ENCODE measurements around the gene KIAA0753.

DNA sequence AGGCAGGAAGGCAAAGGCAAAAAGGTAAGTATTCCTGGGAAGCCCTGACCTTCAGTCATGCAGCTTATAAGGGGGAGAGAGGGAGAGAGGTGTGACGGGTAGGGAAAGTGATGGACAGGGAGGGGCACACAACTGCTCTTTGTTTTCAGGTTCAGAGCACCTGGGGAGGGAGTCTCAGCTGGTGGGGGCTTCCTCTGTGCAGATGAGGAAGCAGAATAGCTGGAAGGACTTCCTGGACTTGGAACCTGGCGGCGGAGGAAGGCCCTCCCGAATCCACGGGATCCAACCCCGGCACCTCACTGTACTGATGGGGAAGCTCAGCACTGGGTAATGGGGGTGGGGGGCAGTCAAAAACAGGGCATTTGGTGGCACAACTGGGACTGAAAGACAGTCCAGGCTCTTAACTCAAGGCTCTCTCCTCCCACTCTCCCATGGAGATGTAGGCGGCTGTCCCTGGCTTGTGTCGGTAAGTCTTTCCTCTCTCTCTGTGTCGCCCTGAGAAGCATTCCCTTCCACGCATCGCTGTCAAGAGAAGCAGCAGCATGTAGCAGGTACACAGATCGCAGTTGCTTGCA, 72.2 kb downstream of the KIAA0753 start:
- no peak for TF ChIP-seq PBX3 (IDR thresholded peaks at IDR 0.05; ENCODE audit: insufficient replicate concordance, low read depth, low read length)
- TF ChIP-seq SIN3A (IDR thresholded peaks at IDR 0.05; ENCODE audit: low read depth, low read length): no peak
- no peak for TF ChIP-seq EZH2 (IDR thresholded peaks at IDR 0.05; ENCODE audit: borderline replicate concordance, control insufficient read depth, low read depth, low read length)
- TF ChIP-seq, protein P1, sequence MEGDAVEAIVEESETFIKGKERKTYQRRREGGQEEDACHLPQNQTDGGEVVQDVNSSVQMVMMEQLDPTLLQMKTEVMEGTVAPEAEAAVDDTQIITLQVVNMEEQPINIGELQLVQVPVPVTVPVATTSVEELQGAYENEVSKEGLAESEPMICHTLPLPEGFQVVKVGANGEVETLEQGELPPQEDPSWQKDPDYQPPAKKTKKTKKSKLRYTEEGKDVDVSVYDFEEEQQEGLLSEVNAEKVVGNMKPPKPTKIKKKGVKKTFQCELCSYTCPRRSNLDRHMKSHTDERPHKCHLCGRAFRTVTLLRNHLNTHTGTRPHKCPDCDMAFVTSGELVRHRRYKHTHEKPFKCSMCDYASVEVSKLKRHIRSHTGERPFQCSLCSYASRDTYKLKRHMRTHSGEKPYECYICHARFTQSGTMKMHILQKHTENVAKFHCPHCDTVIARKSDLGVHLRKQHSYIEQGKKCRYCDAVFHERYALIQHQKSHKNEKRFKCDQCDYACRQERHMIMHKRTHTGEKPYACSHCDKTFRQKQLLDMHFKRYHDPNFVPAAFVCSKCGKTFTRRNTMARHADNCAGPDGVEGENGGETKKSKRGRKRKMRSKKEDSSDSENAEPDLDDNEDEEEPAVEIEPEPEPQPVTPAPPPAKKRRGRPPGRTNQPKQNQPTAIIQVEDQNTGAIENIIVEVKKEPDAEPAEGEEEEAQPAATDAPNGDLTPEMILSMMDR (IDR thresholded peaks at IDR 0.05 in 2 of 3, conservative IDR thresholded peaks at IDR 0.05 in 1 of 3; ENCODE audit: control insufficient read depth in 2 of 3, extremely low read depth in 1 of 3, insufficient read depth in 1 of 3, low read depth in 3 of 3, low read length in 3 of 3): no peak
- TF ChIP-seq POLR2A (IDR thresholded peaks at IDR 0.05; ENCODE audit: low read depth, low read length): no peak
- no peak for TF ChIP-seq MXI1 (IDR thresholded peaks at IDR 0.05; ENCODE audit: low read depth, low read length)
- no peak for TF ChIP-seq USF1 (IDR thresholded peaks at IDR 0.05; ENCODE audit: borderline replicate concordance, extremely low read length, insufficient read depth, low read depth, low read length)
- TF ChIP-seq, protein P2, sequence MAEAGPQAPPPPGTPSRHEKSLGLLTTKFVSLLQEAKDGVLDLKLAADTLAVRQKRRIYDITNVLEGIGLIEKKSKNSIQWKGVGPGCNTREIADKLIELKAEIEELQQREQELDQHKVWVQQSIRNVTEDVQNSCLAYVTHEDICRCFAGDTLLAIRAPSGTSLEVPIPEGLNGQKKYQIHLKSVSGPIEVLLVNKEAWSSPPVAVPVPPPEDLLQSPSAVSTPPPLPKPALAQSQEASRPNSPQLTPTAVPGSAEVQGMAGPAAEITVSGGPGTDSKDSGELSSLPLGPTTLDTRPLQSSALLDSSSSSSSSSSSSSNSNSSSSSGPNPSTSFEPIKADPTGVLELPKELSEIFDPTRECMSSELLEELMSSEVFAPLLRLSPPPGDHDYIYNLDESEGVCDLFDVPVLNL (IDR thresholded peaks at IDR 0.05; ENCODE audit: low read depth, low read length): no peak
- no peak for TF ChIP-seq CEBPB (IDR thresholded peaks at IDR 0.05; ENCODE audit: borderline replicate concordance in 1 of 2, low read depth in 2 of 2, low read length in 2 of 2)
- TF ChIP-seq POLR2AphosphoS2 (IDR thresholded peaks at IDR 0.05; ENCODE audit: low read depth, low read length): no peak
- TF ChIP-seq FOS (IDR thresholded peaks at IDR 0.05; ENCODE audit: borderline replicate concordance, extremely low read depth, insufficient read length): no peak
